ENCODE data around the gene CDKN2B-AS1. TPM values are rescaled to one million over a fixed set of nuclear protein-coding genes. Genes with fewer than 3 reads are reported as not detected.

CDKN2B-AS1 gene
- total and polyA plus RNA-seq, 2 of the 13 experiments (the other 11 are each of a cell fraction or from before 2014, with no cell fraction given) = 0.64 to 2.3 TPM

DNA sequence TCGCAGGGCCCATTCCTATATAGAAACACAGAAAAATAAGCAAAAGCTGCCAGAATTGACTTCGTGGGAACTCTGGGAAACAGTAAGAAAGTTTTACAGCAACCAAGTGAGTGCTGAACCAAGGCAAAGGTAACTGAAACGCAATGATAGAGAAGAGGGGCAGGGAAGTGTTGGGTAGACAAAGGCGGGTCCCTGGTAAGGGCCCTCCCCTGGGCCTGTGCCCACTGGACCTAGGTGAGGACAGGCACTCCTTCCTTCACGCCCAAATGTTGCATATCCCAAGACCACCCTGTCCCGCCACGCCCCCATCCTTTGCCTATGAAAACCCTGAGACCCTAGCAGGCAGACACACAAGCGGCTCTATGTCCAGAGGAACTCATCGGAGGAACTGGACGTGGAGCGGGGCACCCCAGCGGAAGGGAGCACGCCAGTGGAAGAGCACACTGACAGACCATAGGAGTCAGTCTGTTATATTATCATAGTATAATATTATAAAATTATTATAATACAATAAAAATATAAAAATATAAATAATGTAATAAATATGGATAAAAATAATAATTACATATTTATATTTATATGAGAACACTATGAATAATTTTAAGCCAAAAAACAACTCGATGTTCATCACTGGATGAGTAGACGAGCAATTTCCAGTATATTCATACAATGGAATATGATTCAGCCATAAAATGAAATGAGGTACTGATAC is 28.3 kb upstream of the CDKN2B-AS1 start (continued):
- TF ChIP-seq NFYC (CRISPR knock-in tag; IDR thresholded peaks at IDR 0.05) (no peak), ZMAT3 (CRISPR knock-in tag; conservative IDR thresholded peaks at IDR 0.05) (no peak)

DNA sequence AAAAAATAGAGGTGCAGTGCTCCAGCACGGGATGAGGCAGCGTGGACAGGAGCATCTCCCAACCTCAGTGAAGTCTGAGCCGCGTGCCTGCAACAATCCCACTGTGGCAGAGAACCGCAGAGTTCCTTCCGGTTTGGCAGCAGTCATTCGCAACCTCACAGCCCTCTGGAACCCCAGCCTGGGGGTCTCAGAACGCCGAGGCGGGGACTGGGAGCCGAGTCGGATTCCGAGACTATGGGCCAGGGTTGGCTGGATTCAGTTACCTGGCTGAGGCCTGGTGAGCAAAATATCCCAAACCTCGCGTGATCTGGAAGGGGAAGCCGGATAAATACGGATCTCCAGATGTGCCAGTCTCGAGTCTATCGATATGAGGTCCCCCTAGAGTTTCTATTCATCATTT is 27.4 kb upstream of the CDKN2B-AS1 start:
- no peaks in the 10 kb centered on the region for H4K20me1 ChIP-seq (ENCODE audit: insufficient read depth, low read length)
- no peak overlapping the region for H3K27ac ChIP-seq (ENCODE audit: extremely low read length, insufficient read depth, low read length)
- no peak for DNase-seq (ENCODE audit: low spot score)
- TF ChIP-seq, protein P1, sequence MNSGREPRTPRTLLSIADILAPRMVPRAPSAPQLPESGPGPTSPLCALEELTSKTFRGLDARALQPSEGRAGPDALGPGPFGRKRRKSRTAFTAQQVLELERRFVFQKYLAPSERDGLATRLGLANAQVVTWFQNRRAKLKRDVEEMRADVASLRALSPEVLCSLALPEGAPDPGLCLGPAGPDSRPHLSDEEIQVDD (CRISPR knock-in tag; IDR thresholded peaks at IDR 0.05; ENCODE audit: borderline replicate concordance) = no peak
- no peak for TF ChIP-seq ZNF460 (CRISPR knock-in tag; IDR thresholded peaks at IDR 0.05; ENCODE audit: borderline replicate concordance)
- TF ChIP-seq MYC (CRISPR knock-in tag; IDR thresholded peaks at IDR 0.05; ENCODE audit: borderline replicate concordance) = no peak
- no peak for TF ChIP-seq ZMYM4 (CRISPR knock-in tag; IDR thresholded peaks at IDR 0.05)
- no peak for TF ChIP-seq CC2D1A (CRISPR knock-in tag; IDR thresholded peaks at IDR 0.05)
- TF ChIP-seq ZBTB8A (CRISPR knock-in tag; IDR thresholded peaks at IDR 0.05; ENCODE audit: borderline replicate concordance, low read depth) = no peak
- TF ChIP-seq NR3C1 (CRISPR knock-in tag; IDR thresholded peaks at IDR 0.05) = no peak
- TF ChIP-seq ZMYM3 (CRISPR knock-in tag; IDR thresholded peaks at IDR 0.05) = no peak
- TF ChIP-seq, protein P2, sequence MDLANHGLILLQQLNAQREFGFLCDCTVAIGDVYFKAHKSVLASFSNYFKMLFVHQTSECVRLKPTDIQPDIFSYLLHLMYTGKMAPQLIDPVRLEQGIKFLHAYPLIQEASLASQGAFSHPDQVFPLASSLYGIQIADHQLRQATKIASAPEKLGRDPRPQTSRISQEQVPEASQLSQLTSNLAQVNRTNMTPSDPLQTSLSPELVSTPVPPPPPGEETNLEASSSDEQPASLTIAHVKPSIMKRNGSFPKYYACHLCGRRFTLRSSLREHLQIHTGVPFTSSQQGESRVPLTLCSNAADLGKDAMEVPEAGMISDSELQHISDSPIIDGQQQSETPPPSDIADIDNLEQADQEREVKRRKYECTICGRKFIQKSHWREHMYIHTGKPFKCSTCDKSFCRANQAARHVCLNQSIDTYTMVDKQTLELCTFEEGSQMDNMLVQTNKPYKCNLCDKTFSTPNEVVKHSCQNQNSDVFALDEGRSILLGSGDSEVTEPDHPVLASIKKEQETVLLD (CRISPR knock-in tag; IDR thresholded peaks at IDR 0.05; ENCODE audit: low read depth) = no peak
- no peak for TF ChIP-seq SNAPC2 (CRISPR knock-in tag; IDR thresholded peaks at IDR 0.05)
- 67% methylated on average over 11 of the region's 19 CpGs for WGBS (ENCODE audit: low lambda C conversion rate)
- BruUV-seq (replicated peaks) = no TSS peak
- H3K4me2 ChIP-seq (ENCODE audit: low read depth, low read length) = no peak overlapping the region
- no peaks in the 10 kb centered on the region for H3K36me3 ChIP-seq (replicated peaks in 1 of 2; ENCODE audit: control insufficient read depth in 1 of 2, insufficient read depth in 2 of 2, low read length in 2 of 2)
- H2AFZ ChIP-seq (ENCODE audit: low read length) = no peak overlapping the region
- ATAC-seq = no peak
- H3K79me2 ChIP-seq (ENCODE audit: insufficient read depth, low read length) = no peaks in the 10 kb centered on the region
- peaks cover 12% of the 10 kb centered on the region for H3K4me1 ChIP-seq (ENCODE audit: insufficient read depth, low read length)
- peaks cover 5 to 25% of the 10 kb centered on the region in 2 experiments; a peak in 3 of 5 replicates for H3K27me3 ChIP-seq (ENCODE audit: control insufficient read depth in 1 of 2, insufficient read depth in 2 of 2, low read length in 2 of 2)
- no peak overlapping the region for H3K9ac ChIP-seq (ENCODE audit: insufficient read depth, low read depth, low read length)
- intact Hi-C loops (cut with micrococcal nuclease; ENCODE audit: unreplicated experiment) (no loop called here), in situ Hi-C loops (cut with HindIII; ENCODE audit: extremely low pct_ligation_motif_present, low pct_unique_long_range_greater_than_20kb) (no loop called here)
- H3K4me3 ChIP-seq (replicated peaks in 1 of 3; ENCODE audit: insufficient read depth in 1 of 3, low read depth in 2 of 3, low read length in 3 of 3) = no peak overlapping the region
- CTCF ChIA-PET (ENCODE audit: low intra/inter-chr PET ratio, low total read pairs) = no interaction called here
- FAIRE-seq = no peak
- H3K9me3 ChIP-seq (ENCODE audit: low read length) = no peaks in the 10 kb centered on the region
- POLR2A ChIA-PET = no interaction called here

Measured in HepG2 (cell line).